ENCODE measurements around the gene PCDH7. TPM values are rescaled to one million over a fixed set of nuclear protein-coding genes. Genes with fewer than 3 reads are reported as not detected.

The PCDH7 gene
- total RNA-seq, 4 donors from 2014 or later: 12.0 to 68.9 (median 17.9) TPM

DNA sequence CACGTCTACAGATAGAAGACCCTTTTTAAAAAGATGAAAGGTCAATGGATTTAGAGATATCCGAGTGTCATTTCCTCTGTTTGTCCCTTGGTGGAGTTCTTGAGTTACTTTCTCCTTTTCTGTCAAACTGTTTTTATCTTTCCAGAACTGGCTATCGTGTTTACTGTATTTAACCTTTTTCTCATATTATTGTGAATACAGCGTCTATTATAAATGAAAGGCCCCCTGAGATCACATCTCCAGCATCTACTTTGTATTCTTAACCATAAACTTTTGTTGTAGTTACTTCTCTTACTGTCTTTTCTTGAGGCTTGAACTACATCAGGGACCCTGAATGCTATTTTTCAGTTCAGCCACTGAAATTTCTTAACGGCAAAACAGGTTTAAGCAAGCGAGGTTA lies 4.0 kb upstream of the PCDH7 start:
- H3K27ac ChIP-seq: peak overlapping the region in 1 of 4 donors; percentile 88
- TF ChIP-seq, protein P1, sequence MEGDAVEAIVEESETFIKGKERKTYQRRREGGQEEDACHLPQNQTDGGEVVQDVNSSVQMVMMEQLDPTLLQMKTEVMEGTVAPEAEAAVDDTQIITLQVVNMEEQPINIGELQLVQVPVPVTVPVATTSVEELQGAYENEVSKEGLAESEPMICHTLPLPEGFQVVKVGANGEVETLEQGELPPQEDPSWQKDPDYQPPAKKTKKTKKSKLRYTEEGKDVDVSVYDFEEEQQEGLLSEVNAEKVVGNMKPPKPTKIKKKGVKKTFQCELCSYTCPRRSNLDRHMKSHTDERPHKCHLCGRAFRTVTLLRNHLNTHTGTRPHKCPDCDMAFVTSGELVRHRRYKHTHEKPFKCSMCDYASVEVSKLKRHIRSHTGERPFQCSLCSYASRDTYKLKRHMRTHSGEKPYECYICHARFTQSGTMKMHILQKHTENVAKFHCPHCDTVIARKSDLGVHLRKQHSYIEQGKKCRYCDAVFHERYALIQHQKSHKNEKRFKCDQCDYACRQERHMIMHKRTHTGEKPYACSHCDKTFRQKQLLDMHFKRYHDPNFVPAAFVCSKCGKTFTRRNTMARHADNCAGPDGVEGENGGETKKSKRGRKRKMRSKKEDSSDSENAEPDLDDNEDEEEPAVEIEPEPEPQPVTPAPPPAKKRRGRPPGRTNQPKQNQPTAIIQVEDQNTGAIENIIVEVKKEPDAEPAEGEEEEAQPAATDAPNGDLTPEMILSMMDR (IDR thresholded peaks at IDR 0.05): peak in 4 of 6 experiments; percentile 17 to 53 (median 28)
- no peak for TF ChIP-seq POLR2A (IDR thresholded peaks at IDR 0.05)
- H3K4me3 ChIP-seq: peak overlapping the region in 3 of 4 donors; percentile 69 to 79 (median 75)
- H3K27me3 ChIP-seq: peaks cover 0 to 39% (median 0%) of the 10 kb centered on the region in 4 donors
- DNase-seq: no peak
- no peaks in the 10 kb centered on the region for H3K36me3 ChIP-seq
- no peaks in the 10 kb centered on the region for H3K9me3 ChIP-seq
- peaks cover 0 to 51% (median 0%) of the 10 kb centered on the region in 3 donors for H3K4me1 ChIP-seq
- 1 to 2% methylated on average over 6 of the region's 6 CpGs for WGBS, 2 donors
- intact Hi-C loops (cut with DNase I): no loop called here

DNA sequence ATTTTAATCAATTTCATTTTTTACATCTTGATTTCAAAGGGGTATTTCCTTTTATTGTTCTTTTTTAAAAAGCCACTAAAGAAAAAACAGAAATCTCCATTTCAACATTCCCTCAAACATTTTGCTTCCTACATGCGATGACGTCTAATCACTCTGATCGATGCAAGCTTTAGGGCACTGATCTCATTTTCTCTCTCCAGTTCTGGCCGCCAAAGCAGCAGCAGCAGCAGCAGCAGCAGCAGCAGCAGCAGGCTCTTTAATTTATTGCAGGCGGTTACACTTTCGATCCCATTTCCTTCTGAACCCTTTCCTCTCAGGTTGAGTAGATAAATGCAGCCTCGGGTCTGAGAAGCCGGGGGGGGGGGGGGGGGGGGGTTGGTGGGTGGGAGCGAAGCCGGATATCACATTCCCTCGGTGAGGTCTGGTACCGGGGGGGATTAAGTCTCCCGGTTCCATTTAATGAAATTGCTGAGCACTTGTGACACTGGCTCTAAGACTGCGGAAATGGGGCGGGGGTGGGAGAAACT lies 3.4 kb upstream of the PCDH7 start:
- Histone ChIP-seq H3K36me3 (no peaks in the 10 kb centered on the region), H3K4me3 (peak overlapping the region; percentile 60 to 79 (median 72)), H3K27ac (peak overlapping the region; percentile 72 to 89 (median 82)), H3K4me1 (peaks cover 0 to 55% (median 0%) of the 10 kb centered on the region in 3 donors), H3K9me3 (no peaks in the 10 kb centered on the region), H3K27me3 (peaks cover 0 to 42% (median 0%) of the 10 kb centered on the region in 4 donors)
- WGBS, 2 donors: 2% methylated on average over 6 to 12 of the region's 15 CpGs
- DNase-seq: no peak
- TF ChIP-seq, protein P1 (IDR thresholded peaks at IDR 0.05): no peak
- TF ChIP-seq POLR2A (IDR thresholded peaks at IDR 0.05): no peak
- intact Hi-C loops (cut with DNase I): no loop called here

DNA sequence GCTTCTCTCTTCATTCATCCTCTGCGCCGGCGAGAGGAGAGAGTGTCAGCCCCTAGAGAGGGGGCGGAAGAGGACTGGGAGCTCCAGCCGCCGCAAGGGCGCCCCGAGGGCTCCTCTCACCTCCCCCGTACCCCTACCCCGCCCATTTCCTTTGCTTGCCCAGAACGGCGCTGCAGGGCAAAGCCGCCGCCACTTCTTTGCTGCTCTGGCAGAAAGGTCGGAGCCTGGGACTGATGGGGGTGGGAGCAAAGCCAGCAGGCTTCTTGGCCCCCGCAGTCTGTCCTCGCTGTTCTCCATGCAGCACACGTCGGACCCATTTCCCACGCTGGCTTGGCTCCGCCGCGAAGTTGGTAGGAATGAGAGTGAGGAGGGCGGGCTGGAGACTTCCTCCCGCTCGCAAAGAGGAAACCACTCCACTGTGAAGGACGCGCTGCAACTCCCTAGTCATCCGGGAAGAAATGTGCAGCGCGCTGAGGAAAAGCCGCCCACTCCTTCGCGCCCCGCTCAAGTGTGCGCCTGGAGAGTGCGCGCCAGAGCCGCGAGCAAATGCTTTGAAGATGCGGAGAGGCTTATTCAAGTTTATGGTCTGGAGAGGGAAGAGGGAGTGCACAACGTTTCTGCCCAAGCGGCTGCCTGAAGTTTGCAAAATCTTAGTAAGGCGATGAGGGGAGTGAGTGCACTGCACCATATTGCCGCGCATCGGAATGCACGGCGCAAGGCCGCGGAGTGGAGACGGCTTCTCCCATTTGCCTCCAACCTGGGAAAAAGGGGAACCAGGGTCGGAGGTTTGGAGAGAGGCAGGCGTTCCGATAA lies 2.8 kb upstream of the PCDH7 start:
- peaks cover 0 to 60% (median 2%) of the 10 kb centered on the region in 3 donors for H3K4me1 ChIP-seq
- no peak for DNase-seq
- intact Hi-C loops (cut with DNase I): no loop called here
- H3K9me3 ChIP-seq: no peaks in the 10 kb centered on the region
- no peak for TF ChIP-seq POLR2A (IDR thresholded peaks at IDR 0.05)
- TF ChIP-seq, protein P1 (IDR thresholded peaks at IDR 0.05): no peak
- peak overlapping the region; percentile 60 to 79 (median 72) for H3K4me3 ChIP-seq
- H3K27me3 ChIP-seq: peaks cover 0 to 49% (median 0%) of the 10 kb centered on the region in 4 donors
- 0 to 2% methylated on average over 14 to 20 of the region's 55 CpGs for WGBS, 2 donors
- H3K36me3 ChIP-seq: no peaks in the 10 kb centered on the region
- peak overlapping the region; percentile 72 to 89 (median 82) for H3K27ac ChIP-seq

DNA sequence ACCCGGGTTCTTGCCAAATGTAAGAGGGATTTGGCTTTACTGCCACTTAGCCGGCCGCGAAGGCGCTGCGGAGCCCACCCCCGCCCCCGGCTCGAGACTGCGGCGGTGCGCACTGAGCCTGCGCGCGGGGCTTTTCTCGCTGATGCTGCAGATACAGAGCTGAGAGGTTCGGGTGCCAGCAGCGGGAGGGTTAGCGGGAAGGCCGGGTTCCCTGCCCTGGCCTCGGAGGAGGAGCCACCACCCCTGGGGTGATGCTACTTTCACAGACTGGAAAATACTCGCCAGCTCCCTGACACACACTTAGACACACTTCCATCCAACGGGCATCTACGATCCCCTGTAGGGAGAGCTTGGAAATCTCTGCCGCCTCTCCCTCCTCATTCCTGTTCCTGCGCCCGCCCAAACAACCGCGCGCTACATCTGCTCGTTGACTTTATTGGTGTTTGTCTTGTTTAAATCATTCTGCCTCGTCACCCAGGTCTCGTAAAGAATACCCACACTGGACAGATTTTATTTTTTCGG lies 2.1 kb upstream of the PCDH7 start:
- peaks cover 0 to 55% (median 0%) of the 10 kb centered on the region in 4 donors for H3K27me3 ChIP-seq

More for the DNA sequence above, 2.1 kb upstream of the PCDH7 start:
- intact Hi-C loops (cut with DNase I): no loop called here
- peak overlapping the region; percentile 72 to 89 (median 82) for H3K27ac ChIP-seq
- no peaks in the 10 kb centered on the region for H3K36me3 ChIP-seq
- WGBS, 2 donors: 2% methylated on average over 12 to 29 of the region's 34 CpGs
- DNase-seq: no peak
- H3K4me1 ChIP-seq: peaks cover 0 to 66% (median 4%) of the 10 kb centered on the region in 3 donors
- no peaks in the 10 kb centered on the region for H3K9me3 ChIP-seq
- TF ChIP-seq, protein P1 (IDR thresholded peaks at IDR 0.05): peak in 1 of 6 experiments; percentile 3
- TF ChIP-seq POLR2A (IDR thresholded peaks at IDR 0.05): peak in 1 of 4 donors; percentile 17
- H3K4me3 ChIP-seq: peak overlapping the region; percentile 60 to 79 (median 72)

Measured in esophagus squamous epithelium (tissue), 5 donors.